HEK293 (cell line): Measurements from ENCODE around the gene EPHB1.

Source experiments
- ATF2 ChIP-seq: fragments of 450-650 bp; formaldehyde crosslinking; IDR thresholded peaks from 2 replicates; pipeline ENCODE4 v1.5.1; 2016; ENCODE audit warnings: missing biosample characterization, missing genetic modification characterization, low read depth
- CTCF ChIP-seq: fragments of 450-650 bp; formaldehyde crosslinking; IDR thresholded peaks from 2 replicates; pipeline ENCODE4 v1.5.1; 2016; ENCODE audit warnings: missing biosample characterization, missing genetic modification characterization
- TSHZ1 ChIP-seq: fragments of 450-650 bp; formaldehyde crosslinking; IDR thresholded peaks from 2 replicates; pipeline ENCODE4 v1.5.1; 2016; ENCODE audit warnings: missing biosample characterization, missing genetic modification characterization, borderline replicate concordance
- YY2 ChIP-seq: fragments of 450-650 bp; formaldehyde crosslinking; IDR thresholded peaks from 2 replicates; pipeline ENCODE4 v1.5.1; 2016; ENCODE audit warnings: missing biosample characterization, missing genetic modification characterization
- ZBTB20 ChIP-seq: fragments of 450-650 bp; formaldehyde crosslinking; IDR thresholded peaks from 2 replicates; pipeline ENCODE4 v1.5.1; 2016; ENCODE audit warnings: missing biosample characterization, missing genetic modification characterization
- ZBTB8A ChIP-seq: fragments of 450-650 bp; formaldehyde crosslinking; IDR thresholded peaks from 2 replicates; pipeline ENCODE4 v1.5.1; 2016; ENCODE audit warnings: missing biosample characterization, missing genetic modification characterization
- ZNF175 ChIP-seq: fragments of 450-650 bp; formaldehyde crosslinking; IDR thresholded peaks from 2 replicates; pipeline ENCODE4 v1.5.1; 2016; ENCODE audit warnings: missing biosample characterization, missing genetic modification characterization
- ZNF292 ChIP-seq: fragments of 450-650 bp; formaldehyde crosslinking; IDR thresholded peaks from 2 replicates; pipeline ENCODE4 v1.5.1; 2016; ENCODE audit warnings: low read depth, missing biosample characterization, missing genetic modification characterization, borderline replicate concordance

- TF ChIP-seq CTCF = no peak
- TF ChIP-seq YY2 = no peak
- TF ChIP-seq ATF2 (tag by site-specific recombination) = no peak
- no peak for TF ChIP-seq ZNF292 (tag by site-specific recombination)
- TF ChIP-seq ZBTB8A (tag by site-specific recombination) = no peak
- no peak for TF ChIP-seq ZBTB20
- no peak for TF ChIP-seq TSHZ1 (tag by site-specific recombination)
- TF ChIP-seq ZNF175 (tag by site-specific recombination) = no peak
Measured at GRCh38 chr3:134820994-134821393, 25.9 kb downstream of the EPHB1 start.
